Stimulated activated CD8-positive, alpha-beta memory T cell treated with anti-CD3 and anti-CD28 coated beads, Interleukin-4, amount 100 ng/mL, for 48 hours (primary cell): ENCODE results near the gene NCOA6.
"Not testable (repeated sequence)": the region's sequence is repeated elsewhere in the genome, so short reads cannot be mapped to it uniquely, and the experiment has no call there.

Experiments
- DNase-seq: peaks from one replicate; pipeline ENCODE4 v3.0.0-alpha.2; 2020

The NCOA6 gene

DNA sequence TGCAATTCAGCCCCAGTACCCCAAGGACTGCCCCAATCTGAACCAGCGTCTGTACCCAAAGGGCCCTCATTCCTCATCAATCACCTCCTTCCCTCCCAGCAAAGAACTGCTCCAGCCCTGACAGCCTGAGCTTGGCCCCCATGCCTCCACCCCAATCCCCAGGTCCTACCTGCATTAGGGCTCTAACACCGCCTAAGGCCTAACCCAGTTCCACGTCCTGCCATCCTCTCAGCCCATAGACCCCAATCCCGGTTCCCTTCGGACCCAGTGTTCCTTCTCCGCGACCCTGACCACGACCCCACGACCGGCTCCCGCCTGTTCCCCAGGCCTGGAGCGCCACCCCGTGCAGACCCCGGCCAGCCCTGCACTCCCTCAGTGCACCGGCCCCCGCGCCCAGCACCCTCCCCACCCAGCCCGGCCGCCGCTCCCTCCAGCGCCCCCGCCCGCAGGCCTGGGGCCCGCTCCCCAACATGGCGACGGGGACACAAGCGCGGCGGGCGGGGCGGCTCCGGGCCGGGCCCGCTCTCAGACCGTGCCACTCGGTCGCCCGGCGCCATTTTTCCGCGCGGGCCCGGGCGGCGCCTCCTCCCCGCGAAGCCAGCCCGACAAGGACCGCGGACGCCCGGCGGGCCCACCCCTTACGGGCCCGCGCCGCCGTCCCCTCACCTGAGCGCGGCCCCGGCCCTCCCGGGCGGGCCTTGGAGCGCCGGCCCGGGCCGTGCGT is 483 bp downstream of the NCOA6 start:
- peak; percentile 73 for DNase-seq

DNA sequence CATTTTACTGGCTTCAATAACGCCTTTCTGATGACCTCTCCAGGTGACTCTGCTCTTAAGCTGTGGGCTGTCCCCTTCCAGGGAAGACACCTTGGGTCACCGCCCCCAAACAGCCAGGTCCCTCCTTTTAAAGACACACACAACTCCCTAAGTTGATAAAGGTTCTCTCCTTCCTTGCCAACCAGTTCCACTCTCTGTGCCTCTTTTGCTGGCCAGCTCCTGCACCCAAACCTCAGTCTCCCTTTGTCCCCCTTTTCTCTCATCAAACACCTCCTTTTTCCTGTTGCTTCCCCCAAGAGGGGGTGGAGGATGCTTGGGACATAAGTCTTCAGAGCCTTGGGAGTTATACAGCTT is 1.0 kb downstream of the NCOA6 start:
- DNase-seq, result peak; percentile 85

DNA sequence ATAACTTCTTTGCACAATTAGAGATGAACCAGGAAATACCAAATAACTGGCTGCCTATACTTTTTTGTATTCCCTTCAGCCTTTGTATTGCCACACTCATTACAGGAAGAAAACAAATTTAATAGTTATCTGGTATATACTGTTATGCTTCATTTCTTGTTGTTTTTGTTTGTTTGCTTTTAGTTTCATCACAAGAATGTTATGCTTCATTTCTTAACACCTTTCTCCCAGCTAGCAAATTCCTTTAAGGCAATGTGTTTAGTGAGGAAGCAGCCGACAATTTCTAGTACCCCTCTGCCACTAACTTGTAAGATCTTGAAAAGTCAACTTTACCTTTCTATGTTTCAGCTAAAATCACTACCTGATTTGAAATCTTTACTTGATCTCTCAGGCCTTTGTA is 1.4 kb downstream of the NCOA6 start:
- no peak for DNase-seq

DNA sequence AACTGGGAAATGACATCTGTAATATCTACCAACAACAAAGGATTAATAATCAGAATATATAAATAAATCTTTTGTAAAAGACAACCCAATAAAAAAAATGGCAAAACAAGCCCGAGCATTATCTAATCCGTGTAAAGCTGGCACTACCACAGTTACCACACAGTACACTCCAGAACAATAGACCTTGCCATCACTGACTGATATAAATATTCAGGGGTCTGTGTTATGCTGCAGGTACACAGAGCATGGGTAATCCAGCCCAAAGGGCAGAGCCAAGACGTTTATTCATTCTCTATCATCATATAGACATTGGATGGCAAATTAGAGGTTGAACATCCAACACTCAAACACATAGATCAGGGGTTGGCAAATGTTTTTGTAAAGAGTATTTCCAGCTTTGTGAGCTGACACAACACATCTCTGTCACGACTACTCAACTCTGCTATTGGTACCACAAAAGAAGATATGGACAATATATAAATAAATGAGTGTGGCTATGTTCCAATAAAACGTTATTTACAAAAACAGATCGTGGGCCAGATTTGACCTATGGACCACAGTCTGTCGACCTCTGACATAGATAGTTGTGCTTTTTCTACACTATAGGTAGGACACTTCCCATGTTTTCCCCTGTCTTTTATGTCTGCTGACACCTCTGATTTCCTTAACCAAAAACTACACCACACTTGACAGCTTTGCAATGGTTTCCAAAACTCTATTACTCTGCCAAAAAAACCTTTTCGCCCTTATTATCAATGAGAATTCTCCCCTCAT is 4.5 kb downstream of the NCOA6 start:
- no peak for DNase-seq

DNA sequence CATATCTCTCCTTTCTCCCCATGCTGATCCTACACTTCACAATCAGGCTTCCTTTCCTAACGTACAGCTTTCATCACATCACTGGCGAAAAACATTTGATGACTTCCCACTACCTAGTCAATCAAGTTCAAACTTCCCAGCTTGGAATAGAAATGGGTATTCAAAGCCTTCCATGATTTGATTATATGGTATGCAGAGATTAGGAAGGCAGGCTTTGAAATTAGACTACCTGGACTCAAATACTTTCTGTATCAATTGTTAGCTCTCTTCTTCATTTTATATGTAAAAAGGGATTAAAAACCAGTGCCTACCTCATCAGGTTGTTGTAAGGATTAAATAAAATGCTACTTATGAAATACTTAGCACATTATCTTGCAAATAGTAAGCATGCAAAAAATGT is 7.7 kb downstream of the NCOA6 start:
- DNase-seq, result no peak

DNA sequence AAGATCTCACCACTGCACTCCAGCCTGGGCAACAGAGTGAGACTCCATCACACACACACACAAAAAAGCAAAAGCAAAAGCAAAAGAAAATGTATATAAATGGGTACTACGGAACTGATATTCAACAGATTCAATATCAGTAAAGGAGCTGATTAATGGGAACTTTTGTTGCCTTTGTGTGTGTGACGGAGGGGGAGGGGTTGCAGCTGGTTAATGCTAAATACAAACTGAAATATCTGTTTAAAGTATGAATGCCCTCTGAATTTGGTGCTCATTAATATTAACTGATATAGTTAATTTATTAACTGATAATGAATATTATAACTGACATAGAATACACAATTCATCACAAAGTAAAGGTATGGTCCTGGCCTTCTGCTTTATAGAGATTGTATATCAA is 8.4 kb downstream of the NCOA6 start:
- no peak for DNase-seq

DNA sequence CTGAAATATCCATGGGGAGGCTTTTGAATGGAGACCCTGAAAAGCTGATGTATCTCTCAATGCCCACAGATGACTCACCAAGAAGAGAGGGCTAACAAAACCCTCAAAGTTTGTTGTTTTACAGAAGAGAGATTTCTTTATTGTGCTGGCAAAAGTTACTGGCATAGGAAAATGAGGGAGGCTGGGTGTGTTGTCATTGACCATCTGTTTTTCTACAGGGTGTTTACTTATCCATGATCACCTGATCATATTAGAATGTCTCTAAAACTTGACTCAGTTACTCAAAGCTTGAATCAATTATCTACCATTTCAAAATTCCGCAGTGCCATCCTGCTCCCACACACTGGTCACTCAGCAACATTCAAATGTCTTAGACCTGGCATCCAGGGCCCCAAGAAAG is 9.8 kb downstream of the NCOA6 start:
- no peak for DNase-seq

DNA sequence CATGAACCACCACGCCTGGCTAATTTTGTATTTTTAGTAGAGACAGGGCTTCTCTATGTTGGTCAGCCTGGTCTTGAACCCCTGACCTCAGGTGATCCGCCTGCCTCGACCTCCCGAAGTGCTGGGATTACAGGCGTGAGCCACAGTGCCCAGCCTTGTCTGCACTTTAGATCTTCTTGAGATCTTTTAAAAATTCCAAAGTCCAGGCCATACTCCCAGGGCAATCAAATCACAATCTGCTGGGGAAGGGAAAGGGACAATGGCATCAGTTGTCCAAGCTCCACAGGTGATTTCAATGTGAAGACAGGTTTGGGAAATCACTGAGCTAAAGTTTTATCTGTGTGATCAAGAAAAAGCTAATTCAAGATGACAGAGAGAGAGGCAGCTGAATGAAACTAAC is 16.9 kb downstream of the NCOA6 start:
- DNase-seq, result no peak

DNA sequence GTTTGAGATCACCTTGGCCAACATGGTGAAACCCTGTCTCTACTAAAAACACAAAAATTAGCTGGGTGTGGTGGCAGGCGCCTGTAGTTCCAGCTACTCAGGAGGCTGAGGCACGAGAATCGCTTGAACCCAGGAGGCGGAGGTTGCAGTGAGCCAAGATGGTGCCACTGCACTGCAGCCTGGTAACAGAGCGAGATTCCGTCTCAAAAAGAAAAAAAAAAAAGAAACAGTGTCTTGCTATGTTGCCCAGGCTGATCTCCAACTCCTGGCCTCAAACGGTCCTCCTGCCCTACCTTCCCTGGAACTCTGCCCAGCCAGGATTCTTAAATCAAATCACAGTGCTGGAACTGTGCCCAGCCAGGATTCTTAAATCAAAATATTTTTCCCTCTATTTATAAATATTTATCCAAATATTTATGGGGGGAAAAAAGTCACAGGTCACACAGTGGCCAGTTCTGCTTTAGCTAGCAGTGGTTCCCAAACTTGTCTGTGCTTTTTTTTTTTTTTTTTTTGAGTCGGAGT is 17.4 kb downstream of the NCOA6 start:
- not testable (repeated sequence) for DNase-seq

DNA sequence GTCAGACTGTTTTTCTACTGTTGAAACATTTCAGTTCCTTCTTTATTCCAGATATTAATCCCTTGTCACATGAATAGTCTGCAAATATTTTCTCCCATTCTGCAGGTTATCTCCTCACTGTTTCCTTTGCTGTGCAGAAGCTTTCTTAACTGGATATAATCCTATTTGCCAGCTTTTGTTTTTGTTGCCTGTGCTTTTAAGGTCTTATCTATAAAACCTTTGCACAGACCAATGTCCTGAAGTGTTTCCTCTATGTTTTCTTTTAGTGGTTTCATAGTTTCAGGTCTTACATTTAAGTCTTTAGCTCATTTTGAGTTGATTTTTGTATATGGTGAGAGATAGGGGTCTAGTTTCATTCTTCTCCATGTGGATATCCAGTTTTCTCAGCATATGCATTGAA is 19.2 kb downstream of the NCOA6 start:
- DNase-seq, result no peak

DNA sequence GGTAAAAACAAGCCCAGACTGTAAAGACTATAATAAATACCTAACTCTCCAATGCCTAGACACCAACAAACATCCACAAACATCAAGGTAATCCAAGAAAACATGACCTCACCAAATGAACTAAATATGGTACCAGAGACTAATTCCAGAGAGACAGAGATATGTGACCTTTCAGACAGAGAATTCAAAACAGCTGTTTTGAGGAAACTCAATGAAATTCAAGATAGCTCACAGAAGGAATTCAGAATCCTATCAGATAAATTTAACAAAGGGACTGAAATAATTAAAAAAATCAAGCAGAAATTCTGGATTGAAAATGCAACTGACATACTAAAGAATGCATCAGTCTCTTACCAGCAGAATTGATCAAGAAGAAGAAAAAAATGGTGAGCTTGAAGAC is 26.6 kb downstream of the NCOA6 start:
- no peak for DNase-seq

DNA sequence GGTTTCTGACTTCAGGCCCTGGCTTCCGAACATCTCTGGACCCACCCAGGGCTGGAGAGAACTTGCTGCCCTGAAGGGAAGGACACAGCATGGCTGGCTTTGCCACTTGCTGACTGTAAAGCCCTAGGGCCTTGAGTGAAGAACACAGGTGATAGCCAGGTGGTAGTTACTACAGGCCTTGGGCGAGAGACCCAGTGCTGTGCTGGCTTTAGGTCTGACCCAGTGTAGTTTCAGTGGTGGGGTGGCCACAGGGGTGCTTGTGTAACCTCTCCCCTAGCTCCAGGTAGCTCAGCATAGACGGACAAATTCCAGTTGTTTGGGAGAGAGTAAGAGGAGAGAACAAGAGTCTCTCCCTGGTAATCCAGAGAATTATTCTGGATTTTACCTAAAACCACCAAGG is 27.1 kb downstream of the NCOA6 start:
- no peak for DNase-seq

DNA sequence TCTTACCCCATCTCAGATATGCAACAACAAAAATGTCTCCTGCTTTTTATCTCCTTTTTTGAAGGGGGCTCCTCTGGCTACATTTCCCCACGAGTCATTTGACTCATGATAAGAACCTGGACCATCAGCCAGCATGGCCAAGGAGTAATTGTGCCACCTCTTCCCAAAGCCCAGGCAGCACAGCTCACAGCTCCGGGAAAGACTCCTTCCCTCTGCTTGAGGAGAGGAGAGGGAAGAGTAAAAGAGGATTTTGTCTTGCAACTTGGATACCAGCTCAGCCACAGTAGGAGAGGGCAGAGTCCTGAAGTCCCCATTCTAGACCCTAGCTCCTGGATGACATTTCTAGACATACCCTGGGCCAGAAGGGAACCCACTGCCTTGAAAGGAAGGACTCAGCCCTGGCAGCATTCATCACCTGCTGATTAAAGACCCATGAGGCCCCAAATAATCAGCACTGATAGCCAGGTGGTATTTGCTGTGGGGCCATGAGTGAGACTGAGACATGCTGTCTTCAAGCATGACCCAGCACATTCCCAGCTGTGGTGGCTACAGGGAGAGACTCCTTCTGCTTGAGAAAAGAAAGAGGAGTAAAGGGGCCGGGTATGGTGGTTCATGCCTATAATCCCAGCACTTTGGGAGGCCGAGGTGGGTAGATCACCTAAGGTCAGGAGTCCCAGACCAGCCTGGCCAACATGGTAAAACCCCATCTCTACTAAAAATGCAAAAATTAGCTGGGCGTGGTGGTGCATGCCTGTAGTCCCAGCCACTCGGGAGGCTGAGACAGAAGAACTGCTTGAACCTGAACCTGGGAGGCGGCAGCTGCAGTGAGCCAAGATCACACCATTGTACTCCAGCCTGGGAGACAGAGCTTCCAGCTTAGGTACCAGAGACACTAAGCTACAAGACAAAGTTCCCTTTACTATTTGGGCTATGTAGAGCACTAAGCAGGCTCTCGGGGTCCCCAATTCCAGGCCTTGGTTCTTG is 28.1 kb downstream of the NCOA6 start:
- no peak for DNase-seq

DNA sequence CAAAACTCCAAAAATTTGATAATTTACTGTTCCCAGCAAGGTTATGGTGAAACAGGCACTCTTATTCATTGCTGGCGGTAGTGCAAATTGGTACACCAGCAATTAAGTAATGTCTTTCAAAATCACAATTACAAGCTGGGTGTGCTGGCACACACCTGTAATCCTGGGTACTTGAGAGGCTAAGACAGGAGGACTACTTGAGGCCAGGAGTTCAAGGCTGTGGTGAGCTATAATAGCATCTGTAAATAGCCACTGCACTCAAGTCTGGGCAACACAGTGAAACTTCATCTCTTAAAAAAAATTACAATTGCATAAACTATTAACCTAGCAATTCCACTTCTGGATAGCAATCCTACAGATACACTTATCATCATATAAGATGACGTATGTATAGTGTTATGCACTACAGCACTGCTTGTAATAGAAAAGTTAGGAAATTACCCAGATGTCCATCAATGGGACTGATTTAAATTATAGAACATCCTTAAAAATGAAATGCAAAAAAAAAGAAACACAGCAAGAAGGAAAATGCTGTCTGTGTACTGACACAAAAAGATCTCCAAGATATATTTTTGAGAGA is 31.4 kb downstream of the NCOA6 start:
- DNase-seq, result no peak

DNA sequence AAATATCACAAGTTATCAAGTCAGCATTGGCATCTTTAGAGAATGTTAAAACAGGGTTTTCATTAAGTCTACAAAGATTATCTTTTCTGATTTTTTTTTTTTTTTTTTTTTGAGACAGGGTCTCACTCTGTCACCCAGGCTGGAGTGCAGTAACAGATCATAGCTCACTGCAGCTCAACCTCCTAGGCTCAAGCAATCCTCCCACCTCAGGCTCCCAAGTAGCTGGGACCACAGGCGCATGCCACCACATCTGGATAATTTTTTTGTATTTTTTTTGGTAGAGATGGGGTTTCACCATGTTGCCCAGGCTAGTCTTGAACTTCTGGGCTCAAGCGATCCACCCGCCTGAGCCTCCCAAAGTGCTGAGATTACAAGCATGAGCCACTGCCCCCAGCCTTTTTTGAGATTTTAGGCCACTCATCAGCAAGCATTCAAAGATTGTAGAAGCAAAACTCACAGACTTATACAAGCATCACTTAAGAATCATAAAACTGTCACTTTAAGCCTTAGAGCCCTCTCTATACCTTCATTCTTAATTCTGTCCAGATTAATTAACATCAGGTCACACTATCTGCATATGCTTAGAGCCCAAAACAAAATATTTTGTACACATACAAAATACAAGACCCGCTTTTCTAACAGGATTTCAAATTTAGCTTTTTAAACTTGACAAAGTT is 32.6 kb downstream of the NCOA6 start:
- no peak for DNase-seq

DNA sequence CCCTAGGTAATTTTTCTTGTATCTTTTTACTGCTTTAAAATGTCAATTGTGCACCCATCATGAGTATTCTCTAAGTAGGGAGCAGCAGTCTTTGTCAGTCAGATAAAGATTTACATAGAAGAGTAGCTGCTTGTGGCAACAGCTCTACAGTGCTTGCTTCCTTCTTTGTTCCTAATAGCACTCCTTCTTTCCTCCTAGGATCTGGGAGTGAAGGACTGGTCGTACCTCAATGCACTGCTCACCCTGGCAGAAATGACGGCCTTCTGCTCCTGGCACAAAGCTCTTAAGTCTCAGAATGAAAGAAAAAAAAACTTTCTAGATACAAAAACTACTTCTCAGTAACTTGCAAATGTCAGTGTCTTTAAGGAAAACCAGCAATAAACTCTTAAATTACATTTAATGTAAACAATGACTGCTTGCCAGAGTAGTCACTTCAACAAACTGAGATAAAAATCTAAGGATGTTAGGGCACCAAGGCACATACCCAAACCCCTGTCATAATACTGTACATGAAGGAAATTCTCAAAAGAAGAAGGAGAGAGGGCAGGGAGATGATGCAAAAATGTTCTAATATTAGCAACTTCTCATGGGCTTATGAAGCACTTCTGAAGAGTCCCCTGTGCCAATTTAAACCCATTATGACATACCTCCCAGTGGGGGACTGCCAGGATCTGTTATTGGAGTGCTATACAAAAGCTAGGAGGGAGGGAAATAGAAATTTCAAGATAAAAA is 34.0 kb downstream of the NCOA6 start:
- DNase-seq, result no peak

DNA sequence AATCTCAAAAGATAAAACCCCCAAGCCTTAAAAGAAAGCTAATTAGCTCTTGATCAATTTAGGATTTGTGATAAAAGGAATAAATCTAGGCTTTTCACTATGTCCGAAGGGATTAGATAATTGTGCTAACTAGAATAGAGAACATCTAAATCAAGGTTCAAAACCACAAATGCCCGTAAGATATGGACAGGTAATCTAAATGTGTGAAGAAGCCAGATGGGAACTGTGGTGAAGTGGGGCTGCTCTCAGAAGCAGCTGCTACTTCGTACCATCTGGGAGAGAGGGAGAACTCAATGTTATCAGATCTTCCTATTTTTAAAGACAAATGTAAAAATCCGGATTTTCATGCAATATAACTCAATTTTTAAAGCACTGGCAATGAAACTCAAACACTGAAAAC is 44.2 kb downstream of the NCOA6 start:
- no peak for DNase-seq

DNA sequence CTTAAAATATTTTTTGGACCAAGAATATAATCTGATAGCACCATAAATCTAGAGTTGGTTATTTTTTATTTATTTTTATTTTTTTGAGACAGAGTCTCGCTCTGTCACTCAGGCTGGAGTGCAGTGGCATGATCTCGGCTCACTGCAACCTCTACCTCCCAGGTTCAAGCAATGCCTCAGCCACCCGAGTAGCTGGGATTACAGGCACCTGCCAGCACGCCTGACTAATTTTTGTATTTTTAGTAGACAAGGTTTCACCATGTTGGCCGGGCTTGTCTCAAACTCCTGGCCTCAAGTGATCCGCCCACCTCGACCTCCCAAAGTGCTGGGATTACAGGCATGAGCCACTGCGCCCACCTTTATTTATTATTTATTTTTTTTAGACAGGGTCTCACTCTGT is 45.2 kb downstream of the NCOA6 start:
- DNase-seq, result not testable (repeated sequence)

DNA sequence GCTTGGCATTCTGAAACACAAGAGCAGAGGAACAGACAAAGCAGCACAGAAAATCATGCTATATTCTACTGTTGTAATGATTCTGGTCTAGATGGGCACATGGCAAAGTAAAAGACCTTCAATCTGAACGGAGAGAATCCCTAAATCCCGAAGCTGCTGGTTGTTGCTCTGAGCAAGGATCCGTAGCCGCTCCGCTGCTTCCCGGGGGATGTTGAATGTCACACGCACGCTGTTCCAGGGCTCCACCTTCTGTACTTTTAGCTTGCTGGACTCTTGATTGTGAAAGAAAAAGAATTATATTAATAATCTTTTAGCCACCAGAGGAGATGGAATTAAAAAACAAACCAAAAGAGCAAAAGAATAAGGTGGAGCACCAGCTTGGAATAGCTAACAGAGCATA is 49.3 kb downstream of the NCOA6 start:
- DNase-seq, result no peak

DNA sequence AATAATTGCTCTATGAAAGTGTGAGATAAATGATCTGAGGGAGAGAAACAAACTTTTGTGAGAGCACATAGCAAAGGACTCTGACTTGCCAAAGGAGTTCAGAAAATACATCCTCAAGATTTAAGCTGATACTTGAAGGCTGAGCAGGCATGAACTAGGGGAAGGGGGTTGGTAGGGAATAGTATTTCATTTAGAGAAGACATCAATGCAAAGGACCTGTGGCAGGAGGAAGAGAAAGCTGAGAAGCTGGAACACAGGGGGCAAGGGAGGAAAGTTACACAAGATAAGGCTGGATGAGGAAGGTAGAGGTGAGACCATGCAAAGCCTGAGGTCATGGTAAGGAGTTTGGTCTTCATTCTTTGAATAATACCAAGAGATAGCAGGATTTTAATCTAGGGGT is 50.6 kb downstream of the NCOA6 start:
- DNase-seq, result no peak

DNA sequence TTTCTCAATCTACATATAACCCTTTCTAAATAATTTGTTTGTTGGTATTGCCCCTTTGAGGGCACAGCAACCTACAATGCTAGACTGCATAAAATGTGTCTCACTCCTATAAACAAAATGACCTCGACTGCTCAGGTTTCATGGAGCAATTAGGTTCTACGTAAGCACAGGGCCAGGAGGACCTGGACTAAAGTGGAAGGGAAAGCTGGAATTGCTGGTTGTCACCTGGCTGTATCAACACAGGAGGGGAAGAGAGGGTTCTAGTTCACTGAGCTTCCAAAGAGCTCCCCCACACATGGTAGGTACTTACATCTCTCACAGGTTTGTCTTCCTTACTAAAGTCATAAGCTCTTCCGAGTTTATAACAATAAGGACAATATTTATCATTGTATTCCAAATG is 51.0 kb downstream of the NCOA6 start:
- no peak for DNase-seq

DNA sequence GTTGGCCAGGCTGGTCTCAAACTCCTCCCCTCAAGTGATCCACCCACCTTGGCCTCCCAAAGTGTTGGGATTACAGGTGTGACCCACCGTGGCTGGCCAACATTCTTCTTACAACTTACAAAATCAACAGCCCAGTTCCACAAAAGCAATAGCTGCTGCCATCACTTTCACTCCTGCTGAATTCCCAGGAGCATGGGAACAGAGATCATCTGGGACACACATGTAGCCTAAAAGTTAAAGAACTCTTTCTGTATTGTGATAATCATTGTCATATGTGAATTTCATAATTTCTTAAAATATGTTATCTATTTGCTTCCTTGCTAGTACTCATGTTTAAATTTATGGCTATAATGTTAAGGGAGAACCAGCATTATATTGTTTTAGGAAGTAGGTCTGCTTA is 51.7 kb downstream of the NCOA6 start:
- no peak for DNase-seq
